Measurements from ENCODE around the gene LDLRAD4.
A peak's percentile ranks its signal among the peaks of the same experiment; 100 is the strongest.

Gene LDLRAD4

DNA sequence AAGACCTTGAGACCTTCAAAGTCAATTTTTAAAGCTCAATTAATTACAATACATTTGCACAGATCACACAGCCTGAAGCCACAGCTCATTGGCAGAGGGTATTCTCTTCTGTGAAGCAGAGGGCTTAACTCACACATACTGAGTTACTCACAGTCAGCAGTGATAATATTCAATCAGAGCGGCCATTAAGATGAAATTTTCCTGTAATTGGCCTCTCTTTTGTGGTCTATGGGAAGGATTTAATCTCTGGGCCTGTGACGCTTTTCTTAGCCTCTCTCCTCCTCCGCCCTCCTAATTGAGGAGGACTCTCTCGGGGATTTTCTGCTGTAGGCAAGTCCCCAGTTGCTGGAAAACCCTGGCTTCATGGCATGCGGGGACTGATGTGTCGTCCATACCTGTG lies 12.3 kb upstream of the LDLRAD4 start:
- no peak for DNase-seq

DNA sequence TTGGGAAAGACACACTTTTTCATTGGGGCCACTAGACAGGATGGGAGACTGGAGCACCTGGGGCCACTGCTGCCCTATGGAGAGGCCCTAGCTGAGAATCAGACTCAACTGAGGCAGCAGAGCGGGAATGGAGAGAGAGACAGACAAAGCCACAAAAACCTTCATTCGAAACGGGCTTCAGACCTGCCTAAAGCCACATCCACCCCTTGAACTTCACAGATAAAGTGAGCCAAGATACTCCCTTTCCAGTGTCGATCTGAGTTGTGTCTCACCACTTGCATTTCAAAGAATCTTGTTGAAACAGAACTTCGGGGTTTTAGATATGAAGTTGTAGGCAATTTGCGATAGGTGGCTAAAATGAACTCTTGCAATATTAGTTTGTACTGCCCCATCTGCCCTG lies 11.3 kb upstream of the LDLRAD4 start:
- DNase-seq, result no peak

DNA sequence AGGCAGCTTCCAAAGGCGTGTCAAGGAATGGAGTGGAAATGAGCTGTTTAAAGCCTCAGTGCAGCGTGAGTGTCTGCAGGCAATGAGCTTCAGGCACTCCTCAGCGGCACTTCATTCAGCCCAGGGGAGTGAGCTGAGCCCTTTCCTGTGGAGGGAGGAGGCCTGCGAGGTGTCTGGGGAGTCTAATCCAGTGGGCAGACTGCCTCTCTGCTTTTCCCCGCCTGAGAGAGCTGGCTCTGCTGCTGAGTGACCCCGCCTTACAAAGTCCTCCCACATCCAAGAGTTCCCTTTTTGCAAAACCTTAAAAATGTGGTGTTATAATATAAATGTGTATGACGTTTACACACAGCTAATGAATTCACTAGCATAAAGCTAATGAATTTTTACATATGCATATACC lies 7.0 kb upstream of the LDLRAD4 start:
- DNase-seq, result no peak

DNA sequence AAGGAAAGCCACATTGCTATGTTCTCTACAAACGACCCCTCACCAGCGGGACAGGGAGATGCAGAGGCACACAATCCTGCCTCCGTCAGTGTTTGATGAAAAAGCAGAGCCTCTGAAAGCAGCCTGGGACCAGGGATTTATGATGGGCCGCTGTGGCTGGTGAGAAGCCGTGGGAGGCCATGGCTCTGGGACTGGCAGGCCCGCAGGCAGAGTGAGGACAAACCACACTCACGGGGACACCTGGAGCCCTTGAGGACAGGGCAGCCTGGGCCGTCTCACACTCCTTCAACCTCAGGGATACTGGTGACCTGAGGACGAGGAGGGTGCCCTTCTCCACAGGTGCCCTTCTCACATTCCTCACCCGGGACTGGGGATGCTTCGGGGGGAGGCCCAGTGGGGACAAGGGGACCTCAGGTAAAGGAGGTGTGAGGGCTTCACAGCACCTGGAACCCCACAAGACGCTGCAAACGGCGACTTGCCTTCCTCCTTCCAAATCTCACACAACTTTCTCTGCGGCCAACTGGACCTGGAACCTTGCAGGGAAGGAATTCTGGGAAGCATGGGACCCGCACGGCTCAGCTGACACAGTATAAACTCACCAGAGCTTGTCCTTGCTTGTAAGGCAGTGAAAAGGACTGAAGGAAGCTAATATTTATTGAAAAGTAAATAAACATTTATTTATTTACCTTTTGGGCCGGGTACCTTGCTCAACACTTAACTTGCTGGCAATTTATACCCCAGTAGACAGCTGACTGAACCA lies 5.3 kb upstream of the LDLRAD4 start:
- DNase-seq, result no peak

DNA sequence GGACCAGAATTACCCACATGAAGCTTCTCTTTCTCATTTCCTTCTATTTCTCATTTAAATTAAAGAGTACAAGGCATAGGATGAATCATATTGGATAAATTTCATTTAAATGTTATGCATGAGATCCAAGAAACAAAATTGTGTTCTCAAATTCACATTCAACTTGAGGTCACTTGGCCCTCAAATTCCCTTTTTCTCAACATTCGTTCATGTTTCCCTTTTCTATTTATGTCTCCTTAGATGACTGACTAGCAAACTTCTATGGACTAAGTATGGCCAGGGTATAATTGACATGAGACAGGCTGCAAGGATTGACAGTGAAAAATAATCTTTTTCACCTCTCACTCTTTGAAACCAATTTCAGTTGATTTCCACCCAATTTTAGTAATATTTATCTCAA lies 4.0 kb upstream of the LDLRAD4 start:
- DNase-seq, result no peak

DNA sequence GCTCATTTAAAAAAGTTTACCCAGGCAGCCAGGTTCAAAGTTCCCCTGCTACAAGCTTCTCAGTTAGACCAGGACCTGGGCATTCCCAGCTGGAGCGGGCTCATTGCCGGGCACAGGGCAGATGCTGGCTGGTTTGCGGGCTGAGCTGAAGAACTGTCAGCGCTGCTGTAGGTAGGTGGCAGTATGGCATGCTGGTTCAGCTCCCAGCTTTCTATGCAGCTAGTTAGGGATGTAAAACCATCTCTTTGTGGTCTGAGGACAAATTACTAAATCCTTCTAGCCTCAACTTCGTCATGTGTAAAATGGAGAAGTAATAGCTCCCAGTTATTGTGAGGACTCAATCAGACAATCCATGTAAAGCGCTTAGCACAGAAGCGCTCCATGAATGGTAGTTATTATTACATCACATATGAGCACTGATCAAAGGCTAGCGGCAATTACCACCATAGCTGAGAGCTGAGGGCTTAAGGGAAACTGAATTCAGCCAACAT lies 2.4 kb upstream of the LDLRAD4 start:
- peak; percentile 60 for DNase-seq

DNA sequence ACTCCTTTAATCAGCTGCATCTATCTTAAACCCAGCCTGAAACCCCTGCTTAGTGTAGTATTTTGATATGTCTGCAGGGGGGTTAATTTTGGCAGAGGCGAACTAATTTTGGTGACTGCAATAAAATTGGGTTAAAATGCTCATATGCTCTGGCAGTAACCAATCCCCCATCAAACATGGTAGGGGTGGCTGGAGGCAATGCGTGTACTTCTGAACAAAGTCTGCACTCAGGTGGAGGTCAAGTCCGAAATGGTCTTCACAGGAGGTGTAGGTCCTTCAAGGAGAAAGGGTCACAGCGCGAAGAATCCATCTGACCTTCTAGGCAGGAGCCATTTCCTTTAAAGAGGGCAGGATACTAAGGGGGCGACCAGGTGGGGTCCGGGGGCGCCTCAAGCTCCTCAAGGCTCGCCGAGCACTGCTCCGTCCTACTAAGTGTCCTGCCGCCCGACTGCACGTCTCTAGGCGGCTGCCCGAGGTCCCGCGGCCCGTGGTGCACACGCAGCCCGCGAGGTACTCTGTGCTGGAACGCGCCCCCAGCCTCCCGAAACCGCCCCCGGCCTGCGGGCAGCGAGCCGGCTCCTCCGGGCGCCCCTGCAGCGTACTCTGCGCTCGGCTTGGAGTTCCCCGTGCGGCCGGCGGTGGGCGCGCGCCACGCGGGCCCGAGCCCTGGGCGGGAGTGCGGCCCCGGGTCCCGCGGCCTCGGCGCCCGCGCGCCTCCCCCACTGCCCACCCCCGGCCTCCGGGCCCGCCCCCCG lies 1.7 kb upstream of the LDLRAD4 start:
- DNase-seq, result no peak

DNA sequence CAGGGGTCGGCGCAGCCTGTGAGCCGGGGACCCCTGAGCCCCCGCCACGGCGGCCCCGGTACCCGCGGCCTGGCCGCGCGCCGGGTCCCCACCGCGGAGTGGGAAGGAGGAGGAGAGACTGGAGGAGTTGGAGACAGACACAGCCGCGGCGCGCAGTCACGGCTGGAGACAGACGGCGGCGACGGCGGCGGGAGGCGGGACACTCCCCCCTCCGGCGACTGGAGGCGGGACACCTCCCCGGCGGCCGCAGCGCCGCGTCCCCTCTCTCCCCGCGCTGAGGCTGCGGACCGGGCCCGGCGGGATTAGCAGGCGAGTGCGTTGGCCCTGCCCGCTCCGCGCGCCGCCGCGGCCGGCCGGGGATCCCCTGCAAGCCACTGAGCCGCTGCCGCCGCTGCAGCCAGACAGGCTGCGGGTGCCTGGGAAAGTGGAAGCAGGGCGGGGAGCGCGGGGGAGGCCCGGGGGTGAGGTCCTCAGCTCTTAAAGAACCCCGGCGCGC lies 1.0 kb upstream of the LDLRAD4 start:
- DNase-seq, result no peak

DNA sequence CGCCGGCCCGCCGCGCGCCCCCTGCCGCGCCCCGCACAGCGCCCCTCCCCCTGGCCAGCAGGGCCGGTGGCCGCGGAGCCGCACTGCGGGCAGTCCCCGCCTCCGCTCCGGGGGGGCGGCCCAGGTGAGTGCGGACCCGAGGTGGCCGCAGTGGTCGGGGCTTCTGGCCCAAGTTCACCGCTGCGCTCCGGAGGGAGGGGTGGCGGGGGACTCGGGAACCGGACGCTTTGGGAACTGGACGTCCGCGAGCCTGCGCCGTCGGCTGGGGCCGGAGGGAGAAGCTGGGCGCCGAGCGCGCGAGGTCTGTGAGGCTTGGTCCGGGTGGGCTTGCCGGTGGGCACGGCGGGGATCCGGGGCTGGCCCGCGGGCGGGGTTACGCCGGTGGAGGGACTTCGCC lies 591 bp upstream of the LDLRAD4 start:
- no peak for DNase-seq

DNA sequence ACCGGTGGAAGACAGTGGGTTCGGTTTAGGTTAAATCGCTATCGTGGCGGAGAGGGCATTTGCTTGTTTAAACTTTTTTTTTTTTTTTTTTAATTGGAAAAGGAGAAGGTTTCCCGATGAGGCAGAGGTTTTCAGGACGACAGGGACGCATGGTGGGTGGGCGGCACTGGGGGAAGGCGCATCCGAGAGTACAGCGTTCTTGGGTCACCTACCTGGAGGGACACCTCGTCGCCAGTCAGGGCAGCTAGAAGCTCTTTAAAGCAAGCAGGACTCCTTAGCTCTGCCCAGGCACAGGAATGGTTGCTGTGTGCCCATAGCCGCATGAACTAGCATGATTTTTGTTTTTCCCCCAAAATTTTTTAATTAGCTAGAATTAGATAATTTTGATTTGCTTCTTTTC lies 437 bp downstream of the LDLRAD4 start:
- DNase-seq, result no peak

DNA sequence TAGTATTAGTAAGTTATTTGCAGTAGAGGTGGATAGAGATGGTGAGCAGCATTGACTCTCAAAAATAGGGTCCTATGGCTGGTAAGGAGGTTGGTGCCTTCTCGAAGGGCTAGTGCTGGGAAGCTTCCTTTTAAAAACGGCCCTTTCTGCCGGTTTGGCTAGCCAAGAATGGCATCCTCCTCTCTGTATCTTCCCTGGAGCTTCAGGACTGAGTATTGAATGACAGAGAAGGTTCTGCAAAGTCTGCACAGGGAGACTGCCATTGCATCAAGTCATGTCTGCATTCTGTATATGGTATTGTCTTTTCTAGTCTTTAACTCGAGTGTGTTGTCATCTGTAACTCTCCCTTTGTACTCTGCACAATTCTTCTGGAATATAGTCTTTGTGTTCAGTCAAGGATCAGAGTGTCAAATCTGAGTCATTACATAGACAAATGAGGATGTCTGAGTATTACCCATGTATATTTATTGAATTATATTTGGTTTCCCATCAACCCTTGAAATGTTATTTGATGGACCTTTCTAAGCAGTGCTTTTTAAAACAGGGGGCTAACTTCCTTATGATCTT lies 1.1 kb downstream of the LDLRAD4 start:
- DNase-seq, result no peak

DNA sequence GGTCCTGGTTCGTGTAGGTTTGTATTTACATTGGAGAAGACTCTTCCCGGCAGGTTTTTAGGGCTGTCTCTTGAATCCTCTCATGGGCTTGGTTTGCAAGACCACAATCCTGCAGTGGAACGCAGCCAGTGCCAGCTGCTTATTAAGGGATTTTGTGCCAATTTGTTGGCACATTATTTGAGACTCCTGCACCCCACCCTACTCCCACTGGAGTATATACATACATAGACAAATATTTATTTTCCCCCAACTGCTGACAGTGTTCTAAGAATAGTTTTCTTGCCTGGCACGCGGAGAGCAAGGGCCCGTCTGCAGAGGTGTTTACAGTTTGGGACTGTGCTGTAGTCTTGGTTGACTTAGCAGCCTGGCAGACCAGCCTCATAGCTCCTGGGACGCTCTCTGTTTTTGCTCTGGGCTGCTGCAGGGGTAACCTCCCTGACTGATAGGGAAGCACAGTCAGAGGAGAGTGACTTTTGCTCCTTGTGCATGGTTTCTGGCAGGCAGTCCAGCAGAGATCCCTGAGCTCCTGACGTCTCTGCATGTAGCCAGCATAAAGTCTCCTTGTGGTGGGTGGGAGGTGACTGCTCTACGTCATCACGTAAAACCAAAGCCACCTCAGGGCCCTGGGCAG lies 1.9 kb downstream of the LDLRAD4 start:
- DNase-seq, result no peak

DNA sequence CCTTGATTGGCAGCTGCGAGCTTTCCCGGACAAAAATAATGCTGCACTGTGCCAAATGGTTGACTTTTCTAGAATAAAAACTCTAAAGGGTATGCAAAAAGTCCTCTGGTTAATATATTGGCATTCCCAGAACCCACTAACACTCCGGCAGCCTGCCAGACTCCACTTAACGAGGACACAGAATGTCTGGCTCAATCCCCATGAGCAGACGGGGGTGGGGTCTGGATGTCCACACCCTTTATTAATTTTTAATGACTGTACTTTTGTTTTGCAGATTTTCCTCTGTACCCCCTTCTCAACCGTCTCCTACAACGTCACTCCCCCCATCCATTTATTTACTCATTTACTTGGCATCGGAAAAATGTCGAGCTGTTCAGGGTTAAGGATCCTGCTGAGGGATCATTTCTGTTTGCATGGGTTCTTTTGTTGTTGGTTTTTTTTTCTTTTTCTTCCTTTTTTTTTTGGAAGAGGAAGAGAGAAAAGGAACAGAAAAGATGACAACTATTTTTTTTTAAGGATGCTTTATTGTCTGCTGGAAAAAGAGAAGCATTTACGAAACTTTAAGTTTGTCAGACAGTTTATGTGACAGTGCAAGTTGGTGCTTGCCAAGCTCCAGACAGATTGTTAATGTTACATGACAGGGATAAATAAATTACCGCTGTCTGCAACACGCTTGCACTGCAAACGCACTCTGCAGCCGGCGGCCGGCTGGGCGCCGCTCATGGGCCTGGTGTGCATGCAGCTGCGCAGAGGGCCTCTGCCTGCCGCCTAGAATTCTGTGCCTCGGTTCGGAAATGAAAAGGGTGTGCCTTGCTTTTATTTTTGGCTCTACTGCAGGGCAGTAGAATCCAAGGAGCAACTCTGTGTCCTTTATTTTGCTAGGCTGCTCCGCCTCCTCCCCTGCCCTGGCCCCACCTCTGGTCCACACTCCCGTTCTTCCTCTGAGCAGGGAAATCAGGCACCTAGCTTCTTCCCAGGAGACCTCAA lies 3.6 kb downstream of the LDLRAD4 start:
- DNase-seq, result peak; percentile 79

DNA sequence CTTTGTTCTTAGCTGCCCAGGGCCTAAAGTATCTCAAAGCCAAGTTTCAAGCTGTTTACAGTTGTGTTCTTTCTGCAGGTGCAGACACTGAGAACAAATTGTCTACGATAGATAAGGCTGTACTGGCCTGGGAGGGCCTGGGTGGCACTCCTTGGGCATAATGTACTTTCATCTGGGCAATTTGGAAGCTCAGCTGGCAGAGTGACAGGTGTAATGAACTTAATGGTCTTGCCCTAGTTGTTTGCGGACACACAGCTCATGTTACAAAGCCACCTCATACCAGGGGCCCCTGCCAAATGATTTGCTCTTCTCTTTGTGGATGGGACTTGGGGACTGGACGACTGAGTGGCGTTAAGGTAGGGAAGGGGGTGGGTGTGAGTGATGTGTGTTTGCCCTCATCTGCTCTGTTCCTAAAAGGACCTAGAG lies 4.3 kb downstream of the LDLRAD4 start:
- peak; percentile 80 for DNase-seq

DNA sequence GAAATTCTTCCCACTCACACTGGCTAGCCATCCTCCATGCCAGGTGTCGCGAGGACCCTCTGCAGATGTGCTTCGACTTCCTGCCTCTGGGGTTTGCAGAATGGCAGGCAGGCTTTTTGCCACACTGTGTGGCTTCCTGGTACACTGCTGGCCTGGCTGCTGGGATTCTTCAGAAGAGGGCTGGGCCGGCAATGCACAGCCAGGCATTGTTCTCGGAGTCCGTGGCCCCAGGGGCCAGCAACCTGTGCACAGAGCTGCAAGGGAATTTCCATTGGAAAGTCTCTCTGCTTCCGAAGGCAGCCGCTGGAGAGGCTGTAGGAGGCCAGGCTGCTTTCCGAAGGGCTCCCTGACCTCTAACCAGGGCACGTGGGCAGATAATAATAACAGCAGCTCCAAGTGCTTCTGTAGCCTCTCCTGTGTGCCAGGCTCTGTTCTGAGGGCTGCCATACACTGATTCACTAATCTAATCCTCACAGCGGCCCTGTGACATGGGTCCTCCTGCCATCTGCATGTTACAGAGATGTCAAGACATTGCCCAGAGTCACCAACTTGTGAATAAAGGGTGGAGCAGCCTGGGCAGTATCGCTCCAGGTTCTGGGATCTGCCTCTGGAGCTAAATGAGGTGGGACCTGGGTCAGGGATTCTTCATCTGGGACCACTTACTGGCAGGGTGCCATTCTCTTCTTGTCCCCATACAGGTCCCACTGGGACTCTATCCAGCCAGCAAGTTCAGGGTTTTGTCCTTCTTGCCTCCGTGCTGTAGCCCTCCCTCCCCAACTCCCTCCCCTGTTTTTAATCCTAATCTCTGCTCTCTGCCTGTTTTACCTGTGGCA lies 5.0 kb downstream of the LDLRAD4 start:
- peak; percentile 70 for DNase-seq

DNA sequence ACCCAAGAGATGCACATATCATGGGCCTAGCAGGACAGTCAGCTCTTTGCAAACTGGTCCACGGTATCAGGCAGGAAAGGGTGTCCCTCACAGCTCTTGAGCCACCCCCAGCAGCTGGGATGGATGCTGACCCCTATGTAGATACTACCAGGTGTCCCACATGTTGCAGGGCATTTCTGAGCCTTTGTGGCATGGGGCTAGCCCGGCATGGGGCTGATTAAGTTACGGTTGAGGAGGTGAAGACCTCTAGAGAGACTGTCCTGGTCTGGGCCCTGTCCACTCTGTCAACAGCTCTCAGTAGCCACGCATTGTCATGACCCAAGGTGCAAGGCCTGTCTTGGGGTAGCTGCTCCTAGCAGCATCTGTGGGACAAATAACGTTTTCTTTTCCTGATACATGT lies 6.7 kb downstream of the LDLRAD4 start:
- DNase-seq, result no peak

DNA sequence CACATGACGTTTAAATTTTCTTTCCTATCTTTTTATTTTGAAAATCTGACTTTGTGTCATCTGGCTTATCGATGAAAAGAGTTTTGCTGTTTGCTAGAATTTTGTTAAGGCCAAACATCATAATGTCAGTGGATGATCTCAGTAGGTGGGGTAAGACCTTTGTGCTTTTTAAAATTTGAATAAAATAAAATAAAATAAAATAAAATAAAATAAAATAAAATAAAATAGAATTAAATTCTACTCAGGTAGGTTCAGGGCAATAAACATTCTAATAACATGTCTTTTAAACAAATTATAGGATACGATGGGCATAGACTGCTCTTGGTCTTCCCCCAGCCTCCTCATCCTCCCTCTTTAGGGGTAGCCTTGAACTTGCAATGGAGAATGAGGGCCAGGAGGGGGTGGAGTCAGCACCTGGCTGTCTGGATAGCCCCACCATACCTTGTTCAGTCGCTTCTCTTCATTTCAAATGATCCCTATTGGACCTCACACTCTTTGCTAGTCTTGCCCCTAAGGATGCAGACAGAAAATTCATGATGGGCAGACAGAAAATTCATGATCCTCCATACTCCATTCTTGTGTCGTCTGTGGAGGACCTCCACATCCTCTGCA lies 8.1 kb downstream of the LDLRAD4 start:
- no peak for DNase-seq

DNA sequence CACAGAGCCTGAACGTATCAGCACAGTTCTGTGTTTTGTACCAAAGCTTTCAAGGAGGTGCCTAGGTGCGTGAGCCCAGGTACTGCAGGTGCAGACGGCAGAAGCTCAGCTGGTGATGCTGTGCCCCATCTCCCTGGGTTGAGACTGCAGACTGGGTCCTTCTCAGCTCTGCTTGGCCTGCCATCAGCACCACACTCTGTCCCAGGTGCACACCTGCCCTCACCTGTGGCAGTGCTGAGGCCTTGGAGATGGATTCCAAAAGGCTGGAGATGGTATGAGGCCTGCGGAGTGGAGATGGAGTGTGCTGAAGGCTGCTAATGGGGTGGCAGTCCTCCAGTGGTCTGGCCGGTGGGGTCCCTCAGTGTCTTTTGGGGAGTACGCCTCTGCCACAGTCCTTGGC lies 9.3 kb downstream of the LDLRAD4 start:
- no peak for DNase-seq

DNA sequence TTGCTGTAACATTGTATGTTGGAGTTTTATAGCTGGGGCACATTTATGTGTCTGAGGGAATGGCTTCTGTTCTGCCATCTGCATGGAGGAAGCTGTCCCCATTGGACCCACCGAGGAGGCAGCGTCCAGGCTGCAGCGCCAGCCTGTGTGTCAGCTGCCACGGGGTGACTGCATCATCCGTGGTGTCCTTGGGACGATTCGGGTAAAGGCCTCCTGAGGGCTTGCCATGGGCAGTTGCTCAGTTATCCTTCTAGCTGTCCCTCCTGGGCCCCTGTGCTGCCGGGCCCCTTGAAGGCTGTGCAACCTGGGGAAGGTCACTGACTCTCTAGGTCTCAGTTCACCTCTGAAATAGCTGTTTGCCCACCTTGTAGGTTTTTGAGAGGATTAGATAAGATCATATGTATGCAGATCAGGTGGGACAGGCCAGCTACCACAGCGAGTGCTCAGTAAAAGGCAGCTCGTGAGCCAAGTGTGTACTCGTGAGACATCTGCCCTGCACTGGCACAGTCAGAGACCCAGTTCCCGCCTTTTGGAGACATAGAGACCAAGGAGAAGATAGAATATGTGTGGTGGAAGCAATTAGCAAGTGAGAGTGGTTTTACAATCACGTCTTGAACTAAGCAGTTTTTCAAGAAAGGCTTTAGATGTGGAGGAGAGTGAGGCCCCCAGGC lies 10.6 kb downstream of the LDLRAD4 start:
- DNase-seq, result no peak

DNA sequence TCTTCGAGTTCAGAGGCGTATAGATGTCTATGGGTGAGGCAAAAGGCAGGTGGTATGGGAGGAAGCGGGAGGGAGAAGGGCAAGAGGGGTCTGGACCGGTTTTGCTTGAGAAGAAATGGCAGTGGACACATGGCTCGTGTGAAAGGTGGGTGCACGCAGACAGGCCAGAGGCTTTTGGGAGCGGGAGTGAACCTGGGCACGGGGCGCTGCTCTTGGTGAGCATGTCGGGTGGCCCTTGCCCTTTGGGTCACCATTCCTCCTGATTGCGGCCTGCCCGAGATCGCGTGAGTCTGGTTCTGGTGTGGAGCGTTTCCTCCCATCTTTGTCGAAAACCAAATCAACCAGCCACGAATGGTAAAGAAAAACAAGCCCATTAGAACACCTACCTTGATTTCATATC lies 12.6 kb downstream of the LDLRAD4 start:
- no peak for DNase-seq

Data from SHP77 treated with DMSO at 0.1 percent for 48 hours (cell line).